HG03175 (cell line): ENCODE measurements around the gene DNAJB12.
"Not testable (repeated sequence)": the region's sequence is repeated elsewhere in the genome, so short reads cannot be mapped to it uniquely, and the experiment has no call there.

ENCODE experiments used
- ATAC-seq: cut with Tn5 transposase; IDR thresholded peaks from one replicate; pipeline ENCODE4 v1.9.1; 2021; ENCODE audit warnings: mild to moderate bottlenecking, moderate library complexity; ENCODE audit not compliant: unreplicated experiment

DNAJB12 gene

DNA sequence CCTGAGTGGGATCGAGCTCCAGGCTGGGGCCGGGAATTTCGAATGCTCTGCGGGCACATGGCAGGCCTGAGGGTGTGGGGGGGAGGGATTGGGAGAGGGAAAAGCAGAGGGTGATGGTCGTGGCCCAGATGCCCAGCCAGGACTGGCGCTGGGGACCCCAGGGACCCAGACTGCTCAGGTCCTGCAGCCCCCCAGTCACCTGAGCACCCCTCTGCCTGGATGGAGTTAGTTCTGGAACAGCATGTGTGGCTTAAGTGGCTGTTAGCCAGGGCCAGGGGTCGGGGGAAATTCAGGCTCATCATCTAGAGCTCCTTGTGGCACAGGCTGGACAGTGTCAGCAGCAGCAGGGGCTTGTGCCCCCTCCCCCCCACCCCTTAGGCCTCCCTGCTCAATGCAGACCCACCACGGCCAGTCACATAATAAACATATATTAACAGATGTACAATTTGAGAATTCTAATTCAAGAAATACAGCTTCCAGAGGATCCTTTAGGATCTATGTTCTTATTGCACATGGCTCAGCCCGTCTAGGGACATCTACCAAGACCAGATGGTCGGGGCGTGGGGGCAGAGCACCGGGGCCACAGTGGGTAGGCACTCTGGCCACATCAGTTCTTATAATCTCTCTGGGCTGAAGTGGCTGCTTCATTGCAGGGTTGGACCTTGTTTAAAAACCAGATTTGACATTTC, 22.2 kb downstream of the DNAJB12 start:
- ATAC-seq = no peak

DNA sequence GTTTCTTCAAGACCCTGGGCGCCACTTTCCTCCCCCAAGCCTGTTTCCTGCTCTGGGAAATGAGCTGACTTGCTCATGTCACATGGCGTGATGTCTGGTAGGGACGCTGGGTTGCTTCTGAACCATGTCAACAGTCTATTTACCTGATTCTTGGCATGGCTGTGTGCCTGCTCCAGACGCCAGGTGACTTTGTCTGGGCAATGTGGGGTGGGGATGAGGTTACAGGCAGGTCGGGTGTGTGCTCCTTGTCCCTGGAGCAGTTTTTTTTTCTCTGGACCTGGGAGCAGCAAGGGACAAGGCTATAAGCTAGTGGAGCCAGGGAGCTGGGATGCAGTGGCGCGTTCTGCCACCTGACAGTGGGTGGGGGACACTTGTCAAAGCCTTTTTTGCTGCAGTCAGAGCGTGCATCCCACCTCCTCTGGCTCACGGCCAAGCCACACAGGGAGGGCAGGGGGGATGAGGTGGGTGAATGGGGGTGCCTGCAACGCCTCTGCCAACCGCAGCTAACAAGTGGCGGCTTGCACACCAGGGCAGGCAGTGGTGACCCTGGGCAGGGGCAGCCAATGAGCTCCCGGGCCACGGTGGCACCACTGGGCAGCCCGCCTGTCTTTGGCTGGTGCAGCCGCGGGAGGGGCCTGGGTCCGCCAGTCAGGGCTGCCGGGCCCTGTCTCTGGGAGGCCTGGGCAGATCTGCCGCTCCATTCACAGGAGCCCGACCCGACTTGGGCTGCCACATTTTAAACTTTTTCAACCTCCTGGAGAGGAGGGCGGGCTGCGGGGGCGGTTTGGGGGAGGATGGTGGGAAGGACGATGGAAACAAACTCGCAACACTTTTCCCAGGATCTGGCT, 22.9 kb downstream of the DNAJB12 start:
- peak; percentile 57 for ATAC-seq

DNA sequence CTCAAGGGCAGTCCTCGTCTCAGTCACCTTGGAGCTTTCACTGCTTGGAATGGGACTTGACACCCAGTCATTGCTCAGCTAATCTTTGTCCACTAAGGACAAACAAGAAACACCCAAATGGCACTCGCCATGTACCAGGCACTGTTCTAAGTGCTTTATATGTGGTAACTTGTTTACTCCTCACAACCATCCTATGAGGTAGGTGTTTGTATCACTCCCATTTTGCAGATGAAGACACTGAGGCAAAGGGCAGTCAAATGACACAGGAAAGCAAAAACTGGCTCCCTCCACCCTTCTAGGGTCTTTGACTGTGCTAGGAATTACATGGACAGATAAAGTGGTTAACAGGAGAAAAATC, 24.7 kb downstream of the DNAJB12 start:
- no peak for ATAC-seq

DNA sequence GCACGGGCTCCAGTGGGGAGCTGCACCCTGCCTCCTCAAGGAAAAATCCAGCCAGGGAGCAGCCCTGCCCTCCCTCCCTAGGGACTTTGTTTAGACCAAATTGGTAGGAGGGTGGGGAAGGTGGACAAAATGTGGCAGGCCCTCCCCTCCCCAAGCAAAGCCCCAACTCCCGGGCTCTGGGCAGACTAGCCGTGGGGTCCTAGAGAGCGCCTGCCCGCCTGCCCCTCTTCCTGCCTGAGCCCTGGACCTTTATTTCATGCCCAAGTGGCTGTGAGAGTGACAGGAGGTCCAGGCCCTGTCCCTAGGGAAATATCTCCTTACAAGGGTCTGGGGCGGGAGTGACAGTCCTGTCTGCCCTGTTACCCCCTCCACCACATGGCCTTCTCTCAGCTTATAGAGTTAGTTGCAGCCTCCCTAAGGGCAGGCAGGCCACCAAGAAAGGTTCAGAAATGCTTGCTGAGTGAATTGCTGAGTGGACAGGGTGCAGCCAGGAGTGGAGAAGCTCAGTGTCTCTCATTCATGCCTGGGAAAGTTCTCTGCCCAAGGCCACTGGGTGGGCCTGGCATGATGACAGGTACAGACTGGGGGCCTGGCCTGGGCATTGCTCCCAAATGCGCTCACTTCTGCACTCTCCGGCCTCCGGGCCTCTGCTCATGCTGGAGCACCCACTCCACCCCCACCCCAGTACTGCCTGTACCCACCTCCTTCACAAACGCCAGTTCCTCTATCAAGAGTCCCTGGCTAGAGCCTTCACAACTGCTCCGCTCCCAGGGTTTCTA, 25.2 kb downstream of the DNAJB12 start:
- ATAC-seq = no peak

DNA sequence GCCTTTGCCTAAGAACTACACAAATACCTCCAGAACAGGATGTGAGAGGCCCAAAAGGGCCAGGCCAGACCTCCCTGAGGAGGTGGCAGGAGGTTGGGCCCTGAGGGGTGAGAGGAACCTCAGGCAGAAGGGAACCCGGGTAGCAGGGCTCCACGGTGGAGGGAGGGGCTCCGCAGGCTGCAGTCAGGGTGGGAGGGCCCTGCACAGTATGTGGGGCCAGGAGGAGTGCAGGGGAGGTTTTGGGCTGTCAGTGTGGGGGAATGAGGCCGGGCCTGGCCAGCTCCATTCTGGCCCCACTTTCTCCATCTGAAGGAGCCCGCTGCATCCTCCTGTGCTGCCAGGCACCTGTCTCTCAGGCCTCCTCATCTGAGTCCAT, 25.9 kb downstream of the DNAJB12 start:
- ATAC-seq = no peak

DNA sequence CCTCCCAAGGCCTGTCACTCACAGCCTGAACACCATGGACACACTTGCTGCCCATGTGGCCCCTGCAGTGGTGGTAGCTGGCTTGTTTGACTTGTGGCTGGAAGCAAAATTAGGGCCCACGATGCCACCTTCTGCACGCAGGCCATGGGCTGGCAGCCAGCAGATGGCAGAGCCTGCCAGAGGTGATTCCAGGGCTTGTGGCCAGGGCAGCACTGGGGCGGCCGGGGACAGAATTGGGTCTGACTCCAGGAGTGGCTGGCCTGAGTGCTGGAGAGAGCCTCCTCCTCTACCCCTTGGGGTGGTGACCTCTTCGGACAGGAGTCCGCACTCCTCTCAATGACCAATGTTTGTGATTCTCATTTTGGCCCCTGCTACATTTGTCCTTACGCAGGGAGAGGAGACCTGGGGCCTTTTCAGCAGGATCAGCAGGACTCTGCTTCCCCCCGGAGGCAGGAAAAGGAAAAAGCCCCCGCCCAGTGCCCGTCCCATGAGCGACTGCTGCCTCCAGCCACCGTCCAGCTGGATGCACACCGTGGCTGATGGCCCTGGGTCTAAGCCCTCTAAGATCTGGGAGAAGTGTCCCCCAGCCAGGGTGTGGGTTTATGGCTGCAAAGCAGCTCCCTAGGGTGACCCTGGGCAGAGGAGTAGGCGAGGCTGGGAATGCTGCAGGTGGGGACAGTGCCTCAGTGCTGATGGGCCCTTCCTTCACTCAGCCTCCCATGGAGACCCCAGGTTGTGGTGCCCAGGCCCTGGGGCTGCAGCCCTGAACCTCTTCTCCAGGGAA, 26.5 kb downstream of the DNAJB12 start:
- ATAC-seq = no peak

DNA sequence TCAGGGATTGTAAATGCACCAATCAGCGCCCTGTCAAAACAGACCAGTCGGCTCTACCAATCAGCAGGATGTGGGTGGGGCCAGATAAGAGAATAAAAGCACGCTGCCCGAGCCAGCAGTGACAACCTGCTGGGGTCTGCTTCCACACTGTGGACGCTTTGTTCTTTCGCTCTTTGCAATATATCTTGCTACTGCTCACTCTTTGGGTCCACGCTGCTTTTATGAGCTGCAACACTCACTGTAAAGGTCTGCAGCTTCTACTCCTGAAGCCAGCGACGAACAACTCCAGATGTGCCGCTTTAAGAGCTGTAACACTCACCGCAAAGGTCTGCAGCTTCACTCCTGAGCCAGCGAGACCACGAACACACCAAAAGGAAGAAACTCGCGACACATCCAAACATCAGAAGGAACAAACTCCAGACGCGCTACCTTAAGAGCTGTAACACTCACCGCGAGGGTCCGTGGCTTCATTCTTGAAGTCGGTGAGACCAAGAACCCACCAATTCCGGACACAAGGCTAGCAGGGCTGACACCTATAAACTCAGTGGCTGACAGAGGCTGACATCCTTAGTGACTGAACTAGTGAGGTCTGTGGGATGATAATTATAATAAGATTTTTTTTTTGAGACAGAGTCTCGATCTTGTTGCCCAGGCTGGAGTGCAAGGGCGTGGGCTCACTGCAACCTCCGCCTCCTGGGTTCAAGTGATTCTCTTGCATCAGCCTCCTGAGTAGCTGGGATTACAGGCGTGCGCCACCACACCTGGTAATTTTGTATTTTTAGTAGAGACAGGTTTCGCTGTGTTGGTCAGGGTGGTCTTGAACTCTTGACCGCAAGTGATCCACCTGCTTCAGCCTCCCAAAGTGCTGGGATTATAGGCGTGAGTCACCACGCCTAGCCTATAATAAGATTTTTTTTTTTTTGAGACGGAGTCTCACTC, 27.8 kb downstream of the DNAJB12 start:
- ATAC-seq = not testable (repeated sequence)

DNA sequence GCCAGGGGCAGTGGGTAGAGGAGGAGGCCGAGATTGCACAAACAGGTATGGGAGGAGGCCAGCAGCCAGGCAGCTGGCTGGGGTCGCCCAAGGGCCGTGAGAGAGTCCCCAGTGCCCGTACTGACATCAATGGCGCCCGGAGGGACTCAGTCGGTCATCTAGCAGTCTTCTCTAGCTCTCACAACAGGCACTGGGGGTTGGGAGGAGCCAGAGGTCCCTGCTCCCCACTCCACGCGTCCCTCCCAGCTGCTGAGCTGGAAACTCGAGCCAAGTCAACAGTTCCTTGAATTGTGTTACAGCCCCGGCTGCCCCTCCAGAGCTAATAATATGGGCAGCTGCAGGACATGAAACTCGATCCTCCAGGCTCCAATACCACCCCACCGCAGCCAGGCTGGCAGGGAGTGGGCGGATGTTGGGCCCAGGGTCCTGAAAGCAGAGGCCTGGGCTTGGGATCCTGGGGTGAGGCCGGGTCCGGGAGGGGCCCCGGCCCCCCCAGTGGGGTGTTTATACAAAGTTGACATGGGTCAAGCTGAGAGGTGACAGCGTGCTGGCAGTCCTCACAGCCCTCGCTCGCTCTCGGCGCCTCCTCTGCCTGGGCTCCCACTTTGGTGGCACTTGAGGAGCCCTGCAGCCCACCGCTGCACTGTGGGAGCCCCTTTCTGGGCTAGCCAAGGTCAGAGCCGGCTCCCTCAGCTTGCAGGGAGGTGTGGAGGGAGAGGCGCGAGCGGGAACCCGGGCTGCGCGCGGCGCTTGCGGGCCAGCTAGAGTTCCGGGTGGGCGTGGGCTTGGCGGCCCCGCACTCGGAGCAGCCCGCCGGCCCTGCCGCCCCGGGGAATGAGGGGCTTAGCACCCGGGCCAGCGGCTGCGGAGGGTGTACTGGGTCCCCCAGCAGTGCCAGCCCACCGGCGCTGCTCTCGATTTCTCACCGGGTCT, 29.2 kb downstream of the DNAJB12 start:
- ATAC-seq = not testable (repeated sequence)

DNA sequence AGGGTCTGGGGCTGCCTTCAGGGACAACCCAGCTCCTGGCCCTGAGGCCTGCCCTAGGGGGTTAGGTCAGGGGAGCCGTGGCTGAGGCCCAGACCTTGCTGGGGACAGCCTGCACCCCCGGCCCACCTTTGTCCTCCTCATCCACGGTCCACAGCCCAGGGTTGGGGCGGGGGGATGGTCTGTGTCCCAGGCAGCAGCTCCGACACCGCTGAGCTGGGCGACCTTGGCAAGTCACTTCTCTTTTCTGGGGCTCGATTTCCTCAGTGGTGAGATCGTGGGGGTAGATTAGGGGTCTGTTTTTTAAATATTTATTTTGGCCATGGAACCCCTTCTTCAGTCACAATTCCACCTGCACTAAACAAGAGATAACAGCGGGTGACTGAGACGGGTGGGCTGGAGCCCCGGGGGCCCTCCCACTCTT, 30.9 kb downstream of the DNAJB12 start:
- ATAC-seq = no peak

DNA sequence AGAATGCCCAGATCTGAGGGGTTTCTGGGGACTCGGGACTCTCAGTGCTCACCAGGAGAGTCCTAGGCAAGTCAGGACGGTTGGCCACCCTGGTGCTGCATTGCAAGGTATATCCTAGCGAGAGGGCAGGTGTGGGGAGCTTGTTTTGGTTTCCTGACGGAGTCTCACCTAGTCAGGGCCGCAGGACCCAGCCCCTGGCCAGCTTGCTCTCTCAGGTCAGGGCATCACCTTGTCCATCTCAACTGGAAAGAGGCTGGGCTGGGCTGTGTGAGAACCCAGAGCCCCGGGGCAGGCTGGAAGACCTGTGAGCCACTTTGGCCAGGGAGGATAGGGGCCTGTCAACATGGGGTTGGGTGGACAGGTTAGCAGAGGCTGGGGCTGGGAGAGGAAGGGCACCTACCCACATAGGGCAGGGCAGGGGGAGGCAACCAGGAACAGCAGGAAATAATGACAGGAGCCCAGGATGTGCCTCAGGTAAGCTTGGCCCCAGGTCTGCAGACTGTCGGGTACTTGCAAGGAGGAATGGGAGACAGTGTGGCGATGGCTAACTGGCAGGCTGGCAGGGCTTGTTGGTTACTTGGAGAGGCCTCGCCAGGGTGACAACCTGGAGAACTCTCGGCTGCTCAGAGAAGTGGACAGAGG, 31.5 kb downstream of the DNAJB12 start:
- ATAC-seq = no peak

DNA sequence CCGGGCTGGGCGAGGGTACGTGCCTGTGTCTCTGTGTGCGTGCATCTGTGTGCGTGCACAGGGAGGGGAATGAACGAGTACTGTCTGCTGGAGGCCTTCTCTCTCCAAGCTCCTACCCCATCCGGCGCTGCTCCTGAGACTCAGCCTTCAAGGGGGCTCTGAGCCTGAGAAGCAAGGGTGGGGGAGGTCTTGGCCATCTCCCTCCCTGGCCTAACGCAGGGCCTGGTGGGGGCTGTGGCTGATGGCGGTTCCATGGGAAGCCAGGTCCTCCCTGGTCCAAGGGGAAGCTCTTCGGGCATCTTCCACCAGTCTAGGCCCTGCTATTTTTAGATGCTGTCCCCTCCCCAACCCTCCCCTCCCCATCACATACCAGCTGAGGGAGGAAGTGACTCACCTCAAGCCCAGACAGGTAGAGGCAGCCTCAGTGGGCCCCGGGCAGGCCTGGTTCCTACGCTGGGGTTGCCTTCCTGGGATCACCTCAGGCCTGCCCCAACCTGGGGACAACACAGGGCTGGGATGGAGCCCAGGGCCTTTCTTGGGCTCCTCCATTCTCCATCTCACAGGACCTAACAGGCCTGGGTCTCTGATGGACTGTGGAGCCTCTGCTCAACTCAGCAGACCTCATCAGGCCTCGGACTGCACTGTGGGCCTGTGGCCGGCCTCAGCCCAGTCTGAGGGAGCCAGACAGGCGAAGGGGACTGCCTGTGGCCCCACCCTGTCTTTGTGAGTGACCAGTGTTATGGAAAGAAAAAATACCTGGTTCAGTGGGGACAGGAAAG, 32.2 kb downstream of the DNAJB12 start:
- ATAC-seq = no peak

DNA sequence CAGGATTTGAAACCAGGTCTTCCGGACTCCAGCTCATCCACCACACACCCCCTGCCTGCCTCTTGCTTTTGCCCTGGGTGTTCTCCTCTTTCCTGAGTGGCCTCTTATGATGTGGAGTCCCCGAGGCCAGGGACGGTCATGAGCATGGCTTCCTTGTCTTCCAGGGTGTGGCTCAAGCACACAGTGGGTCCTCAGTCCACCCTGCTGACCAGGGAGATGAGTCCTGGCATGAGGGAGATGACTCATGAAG, 32.8 kb downstream of the DNAJB12 start:
- ATAC-seq = no peak

DNA sequence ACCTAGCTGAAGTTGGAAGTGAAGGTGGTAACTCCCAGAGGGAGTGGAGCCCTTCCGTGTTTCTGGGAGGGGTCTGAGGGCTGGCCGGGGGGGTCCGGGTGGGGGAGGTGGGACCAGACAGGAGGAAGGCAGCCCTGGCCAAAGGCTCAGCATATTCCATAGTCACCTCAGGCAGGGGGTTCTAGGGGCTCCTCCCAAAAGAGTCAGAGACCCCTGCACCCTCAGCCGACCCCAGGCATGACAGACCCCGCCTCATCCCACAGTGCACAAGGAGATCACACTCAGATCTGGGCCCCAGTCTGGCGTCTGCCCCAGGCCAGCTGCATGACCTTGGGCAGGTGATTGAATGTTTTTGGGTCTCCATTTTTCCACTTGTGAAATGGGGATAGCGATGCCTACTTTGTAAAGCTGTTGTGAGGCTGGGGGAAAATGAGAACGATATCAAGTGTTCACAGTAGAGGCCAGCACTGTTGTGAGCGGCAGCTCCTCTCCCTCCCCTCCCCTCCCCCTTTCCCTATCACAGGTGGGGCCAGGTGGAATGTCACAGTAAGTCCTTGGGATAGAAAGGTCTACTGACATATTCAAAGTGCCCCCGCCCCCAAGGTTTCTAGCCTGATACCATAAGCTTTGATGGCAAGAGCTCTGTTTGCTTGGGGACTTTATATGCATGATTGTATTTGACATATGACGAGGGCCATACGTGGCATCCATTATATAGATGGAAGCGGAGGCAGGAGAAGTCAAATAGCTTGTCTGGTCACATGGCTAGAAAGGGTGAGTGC, 33.3 kb downstream of the DNAJB12 start:
- no peak for ATAC-seq

DNA sequence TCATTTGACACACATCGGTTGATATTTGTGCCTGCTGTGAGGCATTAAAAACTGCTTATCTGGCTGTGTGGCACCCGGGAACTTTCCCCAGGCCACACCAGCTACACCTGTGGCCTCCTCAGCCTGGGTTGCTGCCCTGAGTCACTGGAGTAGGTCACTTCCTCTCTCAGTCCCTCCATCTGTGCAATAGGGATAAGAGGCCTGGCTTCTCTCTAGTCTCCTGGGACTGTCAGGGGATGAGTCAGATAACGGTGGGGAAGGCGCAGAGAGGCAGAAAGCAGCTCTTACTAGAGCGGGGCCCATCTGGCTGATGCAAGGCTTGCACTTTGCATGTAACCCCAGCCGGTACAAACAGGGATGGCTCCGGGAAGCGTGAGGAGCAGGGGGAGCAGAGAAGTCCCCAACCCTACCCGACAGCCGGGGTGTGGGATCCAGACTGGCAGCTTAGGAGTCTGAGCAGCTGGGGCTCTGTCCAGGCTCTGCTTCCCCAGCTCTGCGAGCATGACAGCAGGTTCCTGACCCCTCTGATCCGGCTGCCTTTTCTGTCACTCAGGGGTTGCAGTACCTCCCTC, 34.0 kb downstream of the DNAJB12 start:
- peak; percentile 66 for ATAC-seq

DNA sequence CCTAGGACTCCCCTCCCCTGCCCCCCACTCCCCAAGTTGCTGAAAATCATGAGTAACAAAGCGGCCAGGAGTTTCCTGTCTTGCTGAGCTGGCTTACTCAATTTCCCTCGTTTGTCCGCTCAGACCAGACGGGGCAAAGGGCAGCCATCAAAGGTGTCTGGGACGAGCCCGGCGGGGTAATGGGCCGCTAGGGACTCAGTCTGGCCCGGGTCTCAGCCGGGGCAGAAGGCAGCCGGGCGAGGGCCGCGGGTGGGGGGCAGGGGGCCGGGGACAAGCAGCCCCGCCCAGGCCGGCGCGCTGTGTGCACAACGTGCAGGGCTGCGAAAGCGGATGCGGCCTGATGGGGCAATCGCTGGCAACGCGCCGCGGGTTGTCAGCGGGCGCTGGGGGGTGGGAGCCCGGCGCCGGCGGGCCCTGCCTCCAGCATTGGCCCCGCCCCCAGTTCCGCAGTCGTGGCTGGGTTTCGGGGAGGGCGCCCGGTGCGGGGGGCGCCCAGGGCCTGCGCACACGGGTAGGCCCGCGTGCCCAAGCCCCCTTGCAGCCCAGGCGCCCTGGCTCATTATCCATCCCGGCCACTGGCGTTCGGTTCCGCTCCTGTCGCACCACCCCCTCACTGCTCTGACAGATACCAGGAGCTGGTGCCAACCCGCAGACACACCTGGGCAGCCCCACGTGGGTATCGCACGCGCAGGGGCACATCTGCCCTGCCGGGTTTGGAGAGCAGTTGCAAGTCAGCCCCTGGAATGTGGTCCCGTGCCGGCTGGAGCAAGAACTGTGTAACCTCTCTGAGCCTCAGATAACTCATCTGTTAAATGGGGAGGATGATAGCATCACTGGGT, 35.1 kb downstream of the DNAJB12 start:
- peak; percentile 54 for ATAC-seq
